ENCODE results near the gene SRPRB. TPM values are rescaled to one million over a fixed set of nuclear protein-coding genes. Genes with fewer than 3 reads are reported as not detected.
A peak's percentile ranks its signal among the peaks of the same experiment; 100 is the strongest.

Gene SRPRB
- total RNA-seq, 1 experiment from 2014 or later = 61.0 TPM

GRCh38 chr3:133831966-133832801, 26.6 kb downstream of the SRPRB start:
- Histone ChIP-seq H3K27me3 (ENCODE audit: insufficient read depth, low read length) (no peaks in the 10 kb centered on the region), H3K36me3 (ENCODE audit: control insufficient read depth in 1 of 2, insufficient read depth in 2 of 2, low read length in 2 of 2) (no peaks in the 10 kb centered on the region), H3K4me2 (ENCODE audit: low read length) (no peak overlapping the region), H3K79me2 (ENCODE audit: insufficient read depth, low read length) (no peaks in the 10 kb centered on the region), H3K9ac (ENCODE audit: low read length) (no peak overlapping the region), H3K27ac (ENCODE audit: low read depth, low read length) (no peak overlapping the region), H3K4me3 (replicated peaks in 1 of 2; ENCODE audit: low read depth in 1 of 2, low read length in 2 of 2) (no peak overlapping the region), H3K9me2 (ENCODE audit: insufficient read depth) (no peaks in the 10 kb centered on the region), H4K20me1 (ENCODE audit: insufficient read depth) (no peaks in the 10 kb centered on the region), H2AFZ (ENCODE audit: low read depth, low read length, poor library complexity, severe bottlenecking) (no peak overlapping the region), H3K9me3 (ENCODE audit: control insufficient read depth in 1 of 2, insufficient read depth in 1 of 2, low read depth in 1 of 2, low read length in 2 of 2) (no peaks in the 10 kb centered on the region), H3K4me1 (ENCODE audit: control insufficient read depth in 1 of 2, insufficient read depth in 2 of 2, low read length in 2 of 2) (no peaks in the 10 kb centered on the region)
- RAD21 ChIA-PET (ENCODE audit: low non-redundant PET in 1 of 2, low total read pairs in 2 of 2, uncharacterized antibody in 2 of 2, unreplicated experiment in 2 of 2) = interaction anchor here in 1 of 2 experiments (0.5 kb wide), 1 partner anchor 409 kb away, joined by 3 read pairs; no protein-coding TSS in a partner anchor
- CTCF ChIA-PET = no interaction called here
- intact Hi-C loops (cut with micrococcal nuclease) = no loop called here
- no TSS peak for BruUV-seq (replicated peaks)
- DNase-seq (ENCODE audit: low read depth, low spot score) (no peak), ATAC-seq (0 out of 2 replicates have a peak, but pooled peaks have one; percentile 44)
- TF ChIP-seq CEBPB (IDR thresholded peaks at IDR 0.05; ENCODE audit: low read depth) (no peak), ZFX (IDR thresholded peaks at IDR 0.05) (no peak), EZH2 (IDR thresholded peaks at IDR 0.05) (no peak), RAD21 (IDR thresholded peaks at IDR 0.05; ENCODE audit: low read depth) (peak; percentile 24; the same call in 1 of the 2 replicates), POLR2A (IDR thresholded peaks at IDR 0.05; ENCODE audit: borderline replicate concordance, extremely low read depth, insufficient read depth, insufficient read length) (no peak), EGR1 (IDR thresholded peaks at IDR 0.05; ENCODE audit: low read depth) (no peak), ZBTB33 (IDR thresholded peaks at IDR 0.05; ENCODE audit: extremely low read depth, insufficient replicate concordance, low read length) (no peak), CTCF (IDR thresholded peaks at IDR 0.05 in 2 of 3, conservative IDR thresholded peaks at IDR 0.05 in 1 of 3; ENCODE audit: borderline replicate concordance in 1 of 3, insufficient read depth in 1 of 3, low read depth in 2 of 3, low read length in 2 of 3) (peak in 1 of 3 experiments; percentile 23; a peak in 2 of 6 replicates), ATF3 (IDR thresholded peaks at IDR 0.05) (no peak)
- POLR2A ChIA-PET = no interaction called here
